22Rv1 (cell line): ENCODE data around the gene PCDHGC3.
"Not testable (repeated sequence)": the region's sequence is repeated elsewhere in the genome, so short reads cannot be mapped to it uniquely, and the experiment has no call there.

Experiments
- CTCF ChIP-seq: fragments of 450-650 bp; IDR thresholded peaks from 2 replicates; pipeline ENCODE4 v1.5.1; 2017; ENCODE audit warnings: mild to moderate bottlenecking
- ZFX ChIP-seq: fragments of 450-650 bp; IDR thresholded peaks from 2 replicates; pipeline ENCODE4 v1.6.1; 2017; ENCODE audit warnings: antibody characterized with exemption, borderline replicate concordance

GRCh38 chr5:141432308-141432707, 43.5 kb upstream of the PCDHGC3 start:
- not testable (repeated sequence) for TF ChIP-seq CTCF, ZFX
